HCT116 (cell line): ENCODE results near the gene PDSS2. TPM values are rescaled to one million over a fixed set of nuclear protein-coding genes. Genes with fewer than 3 reads are reported as not detected.

Source experiments
- ATAC-seq: fragments of 200-7000 bp; cut with Tn5 transposase; 2 replicates; pipeline ENCODE4 v1.9.1; 2020; ENCODE audit warnings: mild to moderate bottlenecking, moderate library complexity
- BruUV-seq: library from RNA; stranded (reverse); fragments of 400-500 nt; replicated peaks from 2 replicates; lab custom pipeline; 2021; lab: Mats Ljungman, UMichigan
- CTCF ChIA-PET: fragments of 300-600 bp; sonication (Branson Sonifier 250); formaldehyde crosslinking; loops from one replicate; lab custom pipeline; 2021; ENCODE audit warnings: antibody characterized with exemption; lab: Charles Lee
- POLR2A ChIA-PET: fragments of 300-600, 350-600 bp; sonication (Branson Sonifier 250); formaldehyde crosslinking; loops from one replicate; lab custom pipeline; 2021; ENCODE audit warnings: antibody characterized with exemption; lab: Charles Lee
- RAD21 ChIA-PET, 2 experiments: fragments of 300-600 bp; sonication (Branson Sonifier 250); formaldehyde crosslinking; loops; one replicate each; lab custom pipeline; 2023; ENCODE audit warnings: low total read pairs in 2 of 2; ENCODE audit not compliant: uncharacterized antibody in 2 of 2, unreplicated experiment in 2 of 2, low non-redundant PET in 1 of 2; lab: Charles Lee
- DNase-seq: peaks from one replicate; pipeline ENCODE4 v3.0.0-alpha.2; 2010; ENCODE audit warnings: low read depth, low spot score
- H2AFZ ChIP-seq: fragments of 200-600 bp; shearing (Covaris generic), sonication (generic); 2 replicates; pipeline ENCODE4 v1.6.1; 2017; ENCODE audit warnings: low read depth, mixed run types, mixed read lengths, antibody characterized with exemption, low read length; ENCODE audit not compliant: poor library complexity, severe bottlenecking
- H3K27ac ChIP-seq: 2 replicates; pipeline ENCODE4 v1.5.1; 2012; ENCODE audit warnings: low read depth, low read length
- H3K27me3 ChIP-seq: fragments of 200-600 bp; sonication (generic); 2 replicates; pipeline ENCODE4 v1.6.1; 2016; ENCODE audit warnings: mixed run types, low read length, mixed read lengths; ENCODE audit not compliant: insufficient read depth
- H3K36me3 ChIP-seq, 2 experiments: fragments of 200-500 bp in 1 of 2; fragments of 200-600 bp in 1 of 2; sonication (Bioruptor generic) in 1 of 2; sonication (generic) in 1 of 2; 2 replicates each; pipeline versions ENCODE4 v1.5.1 to v1.6.1; 2014 to 2016; ENCODE audit warnings: low read length in 2 of 2, inconsistent platforms in 1 of 2, mixed read lengths in 1 of 2, mixed run types in 1 of 2; ENCODE audit not compliant: insufficient read depth in 2 of 2, control insufficient read depth in 1 of 2
- H3K4me1 ChIP-seq, 2 experiments: fragments of 200-600 bp in 1 of 2; sonication (generic) in 1 of 2; 2 replicates each; pipeline versions ENCODE4 v1.5.1 to v1.6.1; 2012 to 2017; ENCODE audit warnings: low read length in 2 of 2, inconsistent platforms in 1 of 2, mild to moderate bottlenecking in 1 of 2, mixed read lengths in 1 of 2, mixed run types in 1 of 2, moderate library complexity in 1 of 2; ENCODE audit not compliant: insufficient read depth in 2 of 2, control insufficient read depth in 1 of 2
- H3K4me2 ChIP-seq: fragments of 200-600 bp; sonication (generic); 2 replicates; pipeline ENCODE4 v1.6.1; 2017; ENCODE audit warnings: mixed run types, low read length, mixed read lengths
- H3K4me3 ChIP-seq, 2 experiments: fragments of 200-600 bp in 1 of 2; sonication (generic) in 1 of 2; replicated peaks in 1 of 2; 2 replicates each; pipeline ENCODE4 v1.5.1; 2011 to 2016; ENCODE audit warnings: low read length in 2 of 2, control low read depth in 1 of 2, low read depth in 1 of 2, mild to moderate bottlenecking in 1 of 2, mixed read lengths in 1 of 2, mixed run types in 1 of 2
- H3K79me2 ChIP-seq: fragments of 200-600 bp; sonication (generic); 2 replicates; pipeline ENCODE4 v1.6.1; 2017; ENCODE audit warnings: mild to moderate bottlenecking, mixed run types, low read length, moderate library complexity, mixed read lengths; ENCODE audit not compliant: insufficient read depth
- H3K9ac ChIP-seq: fragments of 200-600 bp; sonication (generic); 2 replicates; pipeline ENCODE4 v1.6.1; 2016; ENCODE audit warnings: low read length, mixed read lengths
- H3K9me2 ChIP-seq: fragments of 200-600 bp; sonication (generic), shearing (Covaris generic); 2 replicates; pipeline ENCODE4 v1.6.1; 2017; ENCODE audit warnings: mixed run types, mild to moderate bottlenecking, moderate library complexity; ENCODE audit not compliant: insufficient read depth
- H3K9me3 ChIP-seq, 2 experiments: fragments of 200-500 bp in 1 of 2; fragments of 200-600 bp in 1 of 2; sonication (Bioruptor generic) in 1 of 2; sonication (generic) in 1 of 2; 2 replicates each; pipeline ENCODE4 v1.6.1; 2014 to 2017; ENCODE audit warnings: low read length in 2 of 2, mixed read lengths in 2 of 2, inconsistent platforms in 1 of 2, low read depth in 1 of 2, mild to moderate bottlenecking in 1 of 2, mixed run types in 1 of 2, moderate library complexity in 1 of 2; ENCODE audit not compliant: control insufficient read depth in 1 of 2, insufficient read depth in 1 of 2
- H4K20me1 ChIP-seq: fragments of 200-600 bp; sonication (generic), shearing (Covaris generic); 2 replicates; pipeline ENCODE4 v1.6.1; 2017; ENCODE audit warnings: mixed run types, mild to moderate bottlenecking, moderate library complexity; ENCODE audit not compliant: insufficient read depth
- CBX3 ChIP-seq: IDR thresholded peaks from 2 replicates; pipeline ENCODE4 v1.6.1; 2012; ENCODE audit warnings: low read depth
- CEBPB ChIP-seq: IDR thresholded peaks from 2 replicates; pipeline ENCODE4 v1.6.1; 2012; ENCODE audit warnings: low read depth
- ELF1 ChIP-seq: IDR thresholded peaks from 2 replicates; pipeline ENCODE4 v1.6.1; 2012; ENCODE audit warnings: low read depth, borderline replicate concordance
- EZH2 ChIP-seq: fragments of 200-600 bp; sonication (generic); IDR thresholded peaks from 2 replicates; pipeline ENCODE4 v1.6.1; 2017; ENCODE audit warnings: antibody characterized with exemption, mixed run types
- EZH2phosphoT487 ChIP-seq: fragments of 200-600 bp; IDR thresholded peaks from 2 replicates; pipeline ENCODE4 v1.6.1; 2018; ENCODE audit warnings: antibody characterized with exemption, borderline replicate concordance
- FOSL1 ChIP-seq: IDR thresholded peaks from 2 replicates; pipeline ENCODE4 v1.6.1; 2012; ENCODE audit warnings: low read depth
- JUND ChIP-seq: IDR thresholded peaks from 2 replicates; pipeline ENCODE4 v1.6.1; 2012
- POLR2A ChIP-seq: IDR thresholded peaks from 2 replicates; pipeline ENCODE4 v1.7.0; 2011; ENCODE audit warnings: borderline replicate concordance; ENCODE audit not compliant: insufficient read depth, insufficient read length; ENCODE audit errors: extremely low read depth
- POLR2AphosphoS5 ChIP-seq: IDR thresholded peaks from 2 replicates; pipeline ENCODE4 v1.6.1; 2011; ENCODE audit warnings: mild to moderate bottlenecking, low read depth, low read length, moderate library complexity
- RAD21 ChIP-seq: IDR thresholded peaks from 2 replicates; pipeline ENCODE4 v1.6.1; 2012; ENCODE audit warnings: low read depth, mild to moderate bottlenecking
- SIN3A ChIP-seq: IDR thresholded peaks from 2 replicates; pipeline ENCODE4 v1.6.1; 2012; ENCODE audit warnings: low read depth
- SP1 ChIP-seq: IDR thresholded peaks from 2 replicates; pipeline ENCODE4 v1.6.1; 2012; ENCODE audit warnings: low read depth
- SRF ChIP-seq: IDR thresholded peaks from 2 replicates; pipeline ENCODE4 v1.6.1; 2012; ENCODE audit warnings: low read depth
- TCF7L2 ChIP-seq: IDR thresholded peaks from 2 replicates; pipeline ENCODE4 v1.7.0; 2011; ENCODE audit warnings: borderline replicate concordance, inconsistent platforms; ENCODE audit not compliant: insufficient read depth, insufficient read length; ENCODE audit errors: extremely low read depth
- YY1 ChIP-seq: IDR thresholded peaks from 2 replicates; pipeline ENCODE4 v1.6.1; 2011; ENCODE audit warnings: low read length, low read depth, moderate library complexity, mild to moderate bottlenecking; ENCODE audit not compliant: insufficient replicate concordance; ENCODE audit errors: extremely low read depth
- ZNF274 ChIP-seq: fragments of 200-500 bp; sonication (Bioruptor generic); IDR thresholded peaks from 2 replicates; pipeline ENCODE4 v1.6.1; 2014; ENCODE audit warnings: mild to moderate bottlenecking, low read depth, low read length, inconsistent platforms
- intact Hi-C: fragments of 100-400 bp; cut with micrococcal nuclease; formaldehyde crosslinking; loops from 2 replicates; pipeline ENCODE4 v1.10.0; 2022
- total RNA-seq: library from RNA; stranded (reverse); gene quantifications from one replicate; pipeline ENCODE4 v1.2.1, GENCODE V29; 2021; ENCODE audit not compliant: unreplicated experiment
- TF ChIP-seq, protein P1 (sequence below), 3 experiments: fragments of 200-600 bp in 1 of 3; sonication (generic) in 1 of 3; IDR thresholded peaks in 2 of 3; conservative IDR thresholded peaks in 1 of 3; 2 replicates each; pipeline ENCODE4 v1.5.1; 2012 to 2017; ENCODE audit warnings: low read depth in 2 of 3, low read length in 2 of 3, antibody characterized with exemption in 1 of 3, borderline replicate concordance in 1 of 3, control low read depth in 1 of 3, mild to moderate bottlenecking in 1 of 3, mixed read lengths in 1 of 3, mixed run types in 1 of 3, moderate library complexity in 1 of 3; ENCODE audit not compliant: insufficient read depth in 1 of 3
- TF ChIP-seq, protein P2 (sequence below): IDR thresholded peaks from 2 replicates; pipeline ENCODE4 v1.6.1; 2012
- TF ChIP-seq, protein P3 (sequence below): IDR thresholded peaks from 2 replicates; pipeline ENCODE4 v1.6.1; 2012; ENCODE audit warnings: low read depth
- TF ChIP-seq, protein P4 (sequence below): IDR thresholded peaks from 2 replicates; pipeline ENCODE4 v1.6.1; 2011; ENCODE audit warnings: mild to moderate bottlenecking, low read length, moderate library complexity; ENCODE audit not compliant: insufficient replicate concordance; ENCODE audit errors: extremely low read depth

PDSS2 gene
- total RNA-seq, 1 experiment from 2014 or later = 12.2 TPM

DNA sequence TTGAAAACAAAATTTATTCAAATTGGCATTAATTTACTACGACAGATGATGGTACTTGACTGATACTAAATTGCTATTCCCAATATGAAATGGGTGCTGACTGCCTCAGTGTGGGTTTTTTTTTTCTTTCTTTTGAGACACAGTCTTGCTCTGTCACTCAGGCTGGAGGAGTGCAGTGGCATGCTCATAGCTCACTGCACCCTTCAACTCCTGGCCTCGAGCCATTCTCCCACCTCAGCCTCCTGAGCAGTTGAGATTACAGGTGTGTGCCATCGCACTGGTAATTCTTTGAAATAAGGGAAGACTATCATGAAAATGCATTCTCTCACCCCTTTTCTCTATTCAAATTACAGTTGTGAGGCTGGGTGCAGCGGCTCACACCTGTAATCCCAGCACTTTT lies 22.5 kb downstream of the PDSS2 start:
- TF ChIP-seq POLR2A = no peak
- TF ChIP-seq EZH2phosphoT487 = no peak
- TF ChIP-seq SIN3A = no peak
- no peak for TF ChIP-seq JUND
- TF ChIP-seq CBX3 = no peak
- no peak for TF ChIP-seq POLR2AphosphoS5
- no peak for TF ChIP-seq CEBPB
- no peak for TF ChIP-seq RAD21
- TF ChIP-seq FOSL1 = no peak
- TF ChIP-seq EZH2 = no peak
- no peak for TF ChIP-seq TCF7L2
- no peak for TF ChIP-seq YY1
- TF ChIP-seq, protein P1, sequence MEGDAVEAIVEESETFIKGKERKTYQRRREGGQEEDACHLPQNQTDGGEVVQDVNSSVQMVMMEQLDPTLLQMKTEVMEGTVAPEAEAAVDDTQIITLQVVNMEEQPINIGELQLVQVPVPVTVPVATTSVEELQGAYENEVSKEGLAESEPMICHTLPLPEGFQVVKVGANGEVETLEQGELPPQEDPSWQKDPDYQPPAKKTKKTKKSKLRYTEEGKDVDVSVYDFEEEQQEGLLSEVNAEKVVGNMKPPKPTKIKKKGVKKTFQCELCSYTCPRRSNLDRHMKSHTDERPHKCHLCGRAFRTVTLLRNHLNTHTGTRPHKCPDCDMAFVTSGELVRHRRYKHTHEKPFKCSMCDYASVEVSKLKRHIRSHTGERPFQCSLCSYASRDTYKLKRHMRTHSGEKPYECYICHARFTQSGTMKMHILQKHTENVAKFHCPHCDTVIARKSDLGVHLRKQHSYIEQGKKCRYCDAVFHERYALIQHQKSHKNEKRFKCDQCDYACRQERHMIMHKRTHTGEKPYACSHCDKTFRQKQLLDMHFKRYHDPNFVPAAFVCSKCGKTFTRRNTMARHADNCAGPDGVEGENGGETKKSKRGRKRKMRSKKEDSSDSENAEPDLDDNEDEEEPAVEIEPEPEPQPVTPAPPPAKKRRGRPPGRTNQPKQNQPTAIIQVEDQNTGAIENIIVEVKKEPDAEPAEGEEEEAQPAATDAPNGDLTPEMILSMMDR (IDR thresholded peaks at IDR 0.05 in 2 of 3, conservative IDR thresholded peaks at IDR 0.05 in 1 of 3; ENCODE audit: borderline replicate concordance in 1 of 3, insufficient read depth in 1 of 3, low read depth in 2 of 3, low read length in 2 of 3) = no peak
- TF ChIP-seq, protein P2, sequence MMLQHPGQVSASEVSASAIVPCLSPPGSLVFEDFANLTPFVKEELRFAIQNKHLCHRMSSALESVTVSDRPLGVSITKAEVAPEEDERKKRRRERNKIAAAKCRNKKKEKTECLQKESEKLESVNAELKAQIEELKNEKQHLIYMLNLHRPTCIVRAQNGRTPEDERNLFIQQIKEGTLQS = no peak
- TF ChIP-seq ELF1 = no peak
- no peak for TF ChIP-seq SRF
- TF ChIP-seq SP1 = no peak
- TF ChIP-seq ZNF274 = no peak
- TF ChIP-seq, protein P3, sequence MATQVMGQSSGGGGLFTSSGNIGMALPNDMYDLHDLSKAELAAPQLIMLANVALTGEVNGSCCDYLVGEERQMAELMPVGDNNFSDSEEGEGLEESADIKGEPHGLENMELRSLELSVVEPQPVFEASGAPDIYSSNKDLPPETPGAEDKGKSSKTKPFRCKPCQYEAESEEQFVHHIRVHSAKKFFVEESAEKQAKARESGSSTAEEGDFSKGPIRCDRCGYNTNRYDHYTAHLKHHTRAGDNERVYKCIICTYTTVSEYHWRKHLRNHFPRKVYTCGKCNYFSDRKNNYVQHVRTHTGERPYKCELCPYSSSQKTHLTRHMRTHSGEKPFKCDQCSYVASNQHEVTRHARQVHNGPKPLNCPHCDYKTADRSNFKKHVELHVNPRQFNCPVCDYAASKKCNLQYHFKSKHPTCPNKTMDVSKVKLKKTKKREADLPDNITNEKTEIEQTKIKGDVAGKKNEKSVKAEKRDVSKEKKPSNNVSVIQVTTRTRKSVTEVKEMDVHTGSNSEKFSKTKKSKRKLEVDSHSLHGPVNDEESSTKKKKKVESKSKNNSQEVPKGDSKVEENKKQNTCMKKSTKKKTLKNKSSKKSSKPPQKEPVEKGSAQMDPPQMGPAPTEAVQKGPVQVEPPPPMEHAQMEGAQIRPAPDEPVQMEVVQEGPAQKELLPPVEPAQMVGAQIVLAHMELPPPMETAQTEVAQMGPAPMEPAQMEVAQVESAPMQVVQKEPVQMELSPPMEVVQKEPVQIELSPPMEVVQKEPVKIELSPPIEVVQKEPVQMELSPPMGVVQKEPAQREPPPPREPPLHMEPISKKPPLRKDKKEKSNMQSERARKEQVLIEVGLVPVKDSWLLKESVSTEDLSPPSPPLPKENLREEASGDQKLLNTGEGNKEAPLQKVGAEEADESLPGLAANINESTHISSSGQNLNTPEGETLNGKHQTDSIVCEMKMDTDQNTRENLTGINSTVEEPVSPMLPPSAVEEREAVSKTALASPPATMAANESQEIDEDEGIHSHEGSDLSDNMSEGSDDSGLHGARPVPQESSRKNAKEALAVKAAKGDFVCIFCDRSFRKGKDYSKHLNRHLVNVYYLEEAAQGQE = no peak
- TF ChIP-seq, protein P4, sequence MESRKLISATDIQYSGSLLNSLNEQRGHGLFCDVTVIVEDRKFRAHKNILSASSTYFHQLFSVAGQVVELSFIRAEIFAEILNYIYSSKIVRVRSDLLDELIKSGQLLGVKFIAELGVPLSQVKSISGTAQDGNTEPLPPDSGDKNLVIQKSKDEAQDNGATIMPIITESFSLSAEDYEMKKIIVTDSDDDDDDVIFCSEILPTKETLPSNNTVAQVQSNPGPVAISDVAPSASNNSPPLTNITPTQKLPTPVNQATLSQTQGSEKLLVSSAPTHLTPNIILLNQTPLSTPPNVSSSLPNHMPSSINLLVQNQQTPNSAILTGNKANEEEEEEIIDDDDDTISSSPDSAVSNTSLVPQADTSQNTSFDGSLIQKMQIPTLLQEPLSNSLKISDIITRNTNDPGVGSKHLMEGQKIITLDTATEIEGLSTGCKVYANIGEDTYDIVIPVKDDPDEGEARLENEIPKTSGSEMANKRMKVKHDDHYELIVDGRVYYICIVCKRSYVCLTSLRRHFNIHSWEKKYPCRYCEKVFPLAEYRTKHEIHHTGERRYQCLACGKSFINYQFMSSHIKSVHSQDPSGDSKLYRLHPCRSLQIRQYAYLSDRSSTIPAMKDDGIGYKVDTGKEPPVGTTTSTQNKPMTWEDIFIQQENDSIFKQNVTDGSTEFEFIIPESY = no peak
- TF ChIP-seq, all 23 proteins: peak for 0
- Histone ChIP-seq H3K9me3 (no peaks in the 10 kb centered on the region), H3K4me3 (no peak overlapping the region), H3K27me3 (no peaks in the 10 kb centered on the region), H3K9me2 (no peaks in the 10 kb centered on the region), H3K79me2 (peaks cover 11% of the 10 kb centered on the region; the same call in 1 of the 2 replicates), H3K4me2 (no peak overlapping the region), H4K20me1 (no peaks in the 10 kb centered on the region), H2AFZ (no peak overlapping the region), H3K27ac (no peak overlapping the region), H3K9ac (no peak overlapping the region), H3K4me1 (no peaks in the 10 kb centered on the region), H3K36me3 (no peaks in the 10 kb centered on the region)
- no peak for DNase-seq
- ATAC-seq = no peak
- ChIA-PET CTCF (no interaction called here), RAD21 (no interaction called here), POLR2A (no interaction called here)
- BruUV-seq = no TSS peak
- intact Hi-C loops = no loop called here
